ENCODE data around the gene NRXN2.
"Not testable (repeated sequence)": the region's sequence is repeated elsewhere in the genome, so short reads cannot be mapped to it uniquely, and the experiment has no call there.

The NRXN2 gene

DNA sequence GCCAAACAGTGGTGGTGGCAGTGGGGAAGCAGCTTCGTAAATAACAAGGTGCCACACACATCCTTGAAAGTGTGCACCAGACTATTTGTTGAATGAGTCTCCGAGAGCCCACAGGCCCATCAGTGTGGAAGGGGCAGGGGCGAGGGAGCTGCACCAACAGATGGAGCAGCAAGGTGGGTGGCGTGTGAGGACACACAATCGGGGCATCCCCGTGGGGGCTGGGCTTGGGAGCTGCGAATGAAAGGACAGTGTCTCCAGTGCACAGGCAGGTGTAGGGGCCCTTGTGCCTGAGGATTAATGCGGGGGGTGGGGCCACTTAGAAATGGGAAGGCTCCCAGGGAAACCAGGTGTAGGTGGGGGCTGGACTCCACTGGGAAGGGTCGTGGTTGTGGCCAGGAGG is 2.8 kb downstream of the NRXN2 start:
- DNase-seq = no peak

DNA sequence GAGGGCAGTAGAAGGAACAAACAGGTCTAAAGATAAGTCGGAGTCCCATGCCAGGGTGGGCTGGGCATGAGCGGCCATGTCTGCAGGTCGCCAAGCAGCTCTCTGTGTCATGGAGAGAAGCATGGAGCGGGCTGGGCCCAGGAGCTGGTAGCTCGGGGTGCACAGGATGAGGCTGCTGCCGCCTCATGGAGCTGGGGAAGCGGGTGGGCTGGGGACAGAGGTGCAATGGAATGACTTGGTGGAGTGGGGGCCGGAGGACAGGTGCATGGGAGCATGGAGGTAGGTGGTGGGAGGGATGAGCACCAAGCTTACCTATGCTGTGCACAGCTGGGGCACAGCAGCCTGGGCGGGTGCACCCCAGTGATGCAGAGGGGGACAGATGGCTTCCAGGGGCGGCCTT is 3.6 kb downstream of the NRXN2 start:
- DNase-seq = no peak

DNA sequence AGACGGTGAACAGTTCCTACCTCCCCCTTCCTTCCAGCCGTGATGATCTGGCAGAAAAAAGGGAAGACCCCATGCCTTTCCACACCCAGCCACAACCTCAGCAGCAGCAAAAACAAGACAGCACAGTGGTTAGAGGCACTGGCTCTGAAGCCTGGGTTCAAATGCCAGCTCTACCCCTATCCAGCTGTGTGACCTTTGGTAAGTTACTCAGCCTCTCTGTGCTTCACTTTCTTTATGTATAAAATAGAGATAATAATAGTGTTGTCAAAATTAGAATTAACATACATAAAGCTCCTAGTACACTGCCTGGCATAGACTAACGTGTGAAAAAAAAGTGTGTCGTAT is 4.2 kb downstream of the NRXN2 start:
- DNase-seq = no peak

DNA sequence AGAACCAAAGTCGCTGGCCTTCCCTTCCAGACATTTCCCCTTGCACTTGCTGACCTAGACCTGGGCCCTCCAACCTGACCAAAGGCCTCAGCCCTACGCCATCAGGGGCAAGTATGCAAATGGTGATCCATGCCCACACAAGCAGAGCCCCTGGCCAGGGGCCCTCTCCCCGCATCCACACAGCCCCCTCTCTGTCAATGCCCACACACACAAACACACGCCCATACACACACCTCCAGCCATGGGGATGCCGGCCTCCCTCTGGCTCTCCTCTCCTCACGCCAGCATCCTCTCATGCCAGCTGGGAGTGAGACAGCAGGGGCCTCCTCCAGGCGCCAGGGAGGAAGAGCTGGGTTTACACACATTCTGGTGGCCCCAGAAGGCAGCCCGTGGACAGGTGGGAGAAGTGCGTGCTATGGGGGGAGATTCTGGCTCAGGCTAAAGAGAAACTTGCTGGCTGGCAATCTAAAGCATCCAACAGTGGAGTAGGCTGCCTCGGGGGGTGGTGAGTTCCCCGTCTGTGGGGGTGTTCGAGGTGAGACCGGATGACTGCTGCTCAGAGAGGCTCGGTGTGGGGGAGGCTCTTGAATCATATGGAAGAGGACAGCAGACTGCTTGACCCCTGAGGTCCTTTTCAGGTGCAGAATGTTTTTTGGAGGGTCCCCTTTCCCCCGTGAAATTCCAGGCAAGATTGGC is 4.8 kb downstream of the NRXN2 start:
- DNase-seq = no peak

DNA sequence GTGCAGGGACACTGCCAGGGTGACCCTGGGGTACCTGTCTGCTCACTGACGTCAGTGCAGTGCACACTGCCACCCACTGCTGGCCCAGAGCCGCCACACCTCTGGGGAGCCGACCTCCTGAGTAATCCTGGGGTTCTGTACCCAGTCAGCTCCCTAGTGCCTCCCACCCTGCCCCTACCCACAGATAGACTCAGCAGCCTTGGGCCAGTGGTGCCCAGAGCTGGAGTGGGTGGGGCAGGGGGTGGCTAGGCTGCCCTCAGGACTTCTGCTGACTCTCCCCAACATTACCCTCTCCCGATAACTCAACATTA is 5.8 kb downstream of the NRXN2 start:
- DNase-seq = no peak

DNA sequence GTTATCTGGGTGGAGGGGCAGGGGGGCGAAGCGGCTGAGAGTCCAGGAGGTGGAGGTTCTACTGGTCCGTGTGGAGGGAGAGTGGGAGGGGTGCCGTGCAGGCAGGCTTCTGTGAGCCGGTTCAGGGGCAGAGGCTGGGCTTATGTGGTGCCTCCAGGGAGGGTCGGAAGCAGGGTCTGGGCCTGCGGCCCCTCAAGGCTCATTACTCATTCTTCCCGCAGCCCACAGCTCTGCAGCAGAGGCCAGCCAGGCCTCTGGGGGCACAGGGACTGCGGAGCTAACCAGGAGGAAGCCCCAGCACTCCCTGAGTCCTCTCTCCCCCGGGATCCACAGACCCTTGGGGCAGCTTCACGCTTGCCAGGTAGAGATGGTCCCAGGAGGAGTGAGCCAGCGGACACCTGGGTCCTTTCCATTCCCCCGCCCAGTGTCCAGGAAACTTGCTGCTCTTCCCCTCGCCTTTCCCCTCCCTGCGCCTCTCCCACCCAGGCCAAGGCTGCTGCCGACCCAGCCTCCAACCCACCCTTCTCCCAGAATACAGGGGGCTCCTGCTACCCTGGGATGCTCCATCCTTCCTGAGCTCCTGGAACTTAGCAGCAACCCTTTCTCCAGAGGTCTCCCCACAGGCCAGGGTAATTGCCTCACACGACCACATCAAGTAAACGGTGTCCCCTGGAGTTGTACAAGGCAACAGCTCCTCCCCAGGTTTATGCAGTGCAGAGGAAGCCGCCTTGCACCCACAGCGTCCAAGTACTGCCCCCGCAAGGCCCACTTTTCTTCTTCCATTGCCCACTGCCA is 6.3 kb downstream of the NRXN2 start:
- no peak for DNase-seq

DNA sequence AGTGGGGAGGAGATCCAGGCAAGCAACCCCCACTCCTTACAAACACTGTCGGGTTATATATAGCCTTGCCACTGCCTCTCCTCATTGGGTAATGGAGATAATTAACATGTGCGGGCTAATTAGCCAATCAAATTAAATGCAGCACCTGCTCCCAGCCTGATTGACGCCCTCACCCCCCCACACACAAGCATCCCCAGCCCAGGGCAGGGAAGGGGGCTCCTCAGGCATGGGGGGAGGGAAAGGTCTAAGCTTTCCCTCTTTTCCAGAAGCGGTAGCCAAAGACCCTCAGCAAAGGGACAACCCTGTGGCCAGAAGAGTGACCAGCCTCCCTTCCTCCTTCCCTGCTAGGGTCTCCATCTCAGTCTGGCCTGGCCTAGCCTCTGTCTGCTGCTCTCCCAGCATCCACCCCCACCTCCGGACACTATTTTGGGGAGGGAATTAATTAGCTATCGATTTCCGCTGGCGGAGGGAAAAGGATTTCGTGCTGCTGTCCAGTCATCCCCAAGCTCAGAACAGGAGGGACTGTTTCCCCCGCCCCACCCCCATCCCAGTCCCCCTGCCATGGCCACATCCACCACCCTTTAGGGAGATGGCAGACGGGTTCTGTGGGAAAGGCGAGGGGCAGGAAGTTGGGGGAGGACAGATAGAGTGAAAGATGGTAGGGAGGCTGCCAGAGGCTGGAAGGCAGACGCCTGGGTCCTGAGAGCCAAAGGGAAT is 7.1 kb downstream of the NRXN2 start:
- no peak for DNase-seq

DNA sequence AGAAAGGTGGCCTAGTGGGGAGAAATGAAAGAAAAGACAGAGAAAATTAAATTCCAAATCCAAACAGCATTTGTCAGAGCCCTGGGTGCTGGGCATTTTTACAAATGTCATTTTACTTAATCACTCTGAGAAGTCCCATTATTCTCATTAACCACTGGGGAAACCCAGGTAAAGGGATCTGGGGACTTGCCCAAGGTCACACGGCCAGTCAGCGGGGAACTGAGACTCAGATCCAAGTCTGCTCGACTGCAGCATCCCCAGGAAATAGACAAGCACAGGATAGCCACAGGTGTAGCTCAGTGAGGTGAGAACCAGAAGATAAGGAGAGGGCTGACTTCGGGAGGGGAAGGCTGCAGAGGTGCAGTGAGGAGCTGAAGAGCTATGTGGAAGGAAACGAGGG is 7.9 kb downstream of the NRXN2 start:
- no peak for DNase-seq

DNA sequence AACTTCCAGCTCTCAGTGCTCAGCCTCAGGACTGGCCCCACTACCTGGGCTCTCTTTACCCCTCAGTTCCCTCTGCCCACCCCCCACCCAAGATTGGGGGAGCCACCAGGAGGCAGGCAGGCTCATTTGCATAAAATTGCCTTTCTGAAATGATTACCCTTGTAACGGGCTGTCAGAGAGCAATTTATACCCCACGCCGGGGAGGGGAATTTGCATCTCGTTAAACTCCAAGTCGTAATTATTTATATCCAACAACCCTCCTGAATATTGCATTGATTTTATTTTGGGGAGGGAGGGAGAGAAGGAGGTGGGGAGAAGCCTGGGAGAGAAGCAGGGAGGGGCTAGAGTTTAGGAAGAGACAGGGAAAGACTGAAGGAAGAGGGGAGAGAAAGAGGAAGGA is 8.3 kb downstream of the NRXN2 start:
- no peak for DNase-seq

DNA sequence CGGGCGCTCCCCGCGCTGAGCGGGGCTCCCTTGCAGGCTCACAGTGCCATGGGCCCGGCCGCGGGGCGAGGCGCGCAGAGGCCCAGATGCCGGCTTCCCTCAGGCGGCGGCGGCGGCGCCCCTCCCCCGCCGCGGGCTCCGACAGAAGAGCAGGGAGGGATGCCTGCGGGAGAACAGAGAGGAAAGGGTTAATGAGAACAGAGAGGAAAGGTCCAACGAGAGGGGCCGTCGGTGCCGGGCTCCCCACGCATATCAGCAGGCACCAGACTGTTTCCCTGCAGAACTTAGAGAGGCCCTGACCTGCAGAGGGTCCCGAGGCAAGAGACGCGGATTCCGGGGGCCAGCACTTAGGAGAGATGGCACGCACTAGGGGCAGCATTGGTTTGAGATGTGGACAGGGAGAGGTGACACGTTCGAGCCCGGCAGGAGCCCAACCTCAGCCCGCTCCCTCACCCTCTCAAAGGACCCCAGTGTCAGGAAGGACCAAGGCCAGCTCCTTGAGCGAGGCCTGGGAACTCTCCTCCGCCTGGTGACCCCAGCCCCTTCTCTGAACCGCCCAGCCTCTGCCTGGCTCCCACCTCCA is 9.1 kb downstream of the NRXN2 start:
- DNase-seq = no peak

DNA sequence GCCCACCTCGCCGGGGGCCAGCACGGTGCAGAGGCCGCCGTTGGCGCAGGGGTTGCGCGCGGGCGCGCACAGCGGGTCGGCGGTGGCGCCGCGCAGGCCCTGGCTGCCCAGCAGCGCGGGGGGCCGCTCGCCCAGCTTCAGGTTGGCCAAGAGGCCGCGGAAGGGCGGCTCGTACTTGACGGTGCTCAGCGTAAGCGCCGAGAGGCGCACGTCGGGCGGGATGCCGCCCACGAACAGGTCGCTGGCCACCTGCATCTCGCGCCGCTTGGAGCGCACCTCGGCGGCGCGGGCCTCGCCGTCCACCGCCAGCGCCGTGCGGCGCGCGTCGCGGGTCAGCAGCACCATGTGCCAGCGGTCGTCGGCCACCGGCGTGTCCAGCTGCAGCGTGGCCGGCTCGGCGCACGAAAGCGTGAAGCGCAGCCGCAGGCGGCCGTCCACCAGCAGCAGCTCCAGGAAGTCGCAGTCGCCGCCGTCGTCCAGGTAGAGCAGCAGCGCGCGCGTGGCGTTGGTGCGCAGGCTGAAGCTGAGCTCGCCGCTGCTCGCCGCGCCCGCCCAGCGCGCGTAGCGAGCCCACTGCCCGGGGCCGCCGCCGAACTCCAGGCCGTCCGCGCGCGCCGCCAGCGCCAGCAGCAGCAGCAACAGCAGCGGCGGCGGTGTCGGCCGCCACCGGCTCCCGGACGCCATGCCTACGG is 9.8 kb downstream of the NRXN2 start:
- DNase-seq = no peak

DNA sequence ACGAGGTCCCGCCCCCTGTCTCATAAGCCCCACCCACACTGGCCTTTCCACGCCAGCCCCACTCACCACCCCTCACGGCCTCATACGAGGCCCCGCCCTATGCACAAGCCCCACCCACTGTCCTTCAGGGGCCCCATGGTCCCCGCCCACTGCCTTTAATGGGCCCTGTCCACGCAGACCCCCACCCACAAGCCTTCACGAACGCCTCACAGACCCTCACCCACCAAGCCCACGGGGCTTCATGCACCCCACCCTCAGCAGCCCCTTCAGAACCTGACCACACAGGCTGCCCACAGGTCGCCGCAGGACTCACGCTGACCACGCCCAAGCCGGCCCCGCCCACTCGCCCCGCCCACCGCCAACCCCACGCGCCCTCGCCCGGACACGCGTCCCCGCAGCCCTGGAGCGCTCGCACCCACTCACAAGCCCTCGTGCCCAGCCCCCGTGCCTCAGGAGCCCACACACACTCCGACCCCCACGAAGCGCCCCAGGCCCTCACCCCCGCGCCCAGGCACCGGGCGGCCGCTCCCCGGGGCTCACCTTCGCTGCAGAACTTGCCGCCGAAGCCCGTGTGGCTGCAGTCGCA is 10.5 kb downstream of the NRXN2 start:
- no peak for DNase-seq

DNA sequence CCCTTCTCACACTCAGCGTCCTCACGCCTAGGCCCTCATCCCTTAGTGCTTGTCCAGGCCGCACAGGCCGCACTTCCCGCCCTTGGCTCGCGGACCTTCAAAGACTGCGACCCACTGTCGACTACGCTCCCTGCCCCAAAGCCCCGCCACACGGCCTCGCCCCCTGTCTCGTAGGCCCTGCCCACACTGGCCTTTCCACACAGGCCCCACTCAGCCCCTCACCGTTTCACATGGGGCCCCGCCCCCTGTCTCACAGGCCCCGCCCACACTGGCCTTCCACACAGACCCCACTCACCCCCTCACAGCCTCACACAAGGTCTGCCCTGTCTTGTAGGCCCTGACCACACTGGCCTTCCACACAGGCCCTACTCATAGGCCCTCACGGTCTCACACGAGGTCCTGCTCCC is 11.0 kb downstream of the NRXN2 start:
- DNase-seq = no peak

DNA sequence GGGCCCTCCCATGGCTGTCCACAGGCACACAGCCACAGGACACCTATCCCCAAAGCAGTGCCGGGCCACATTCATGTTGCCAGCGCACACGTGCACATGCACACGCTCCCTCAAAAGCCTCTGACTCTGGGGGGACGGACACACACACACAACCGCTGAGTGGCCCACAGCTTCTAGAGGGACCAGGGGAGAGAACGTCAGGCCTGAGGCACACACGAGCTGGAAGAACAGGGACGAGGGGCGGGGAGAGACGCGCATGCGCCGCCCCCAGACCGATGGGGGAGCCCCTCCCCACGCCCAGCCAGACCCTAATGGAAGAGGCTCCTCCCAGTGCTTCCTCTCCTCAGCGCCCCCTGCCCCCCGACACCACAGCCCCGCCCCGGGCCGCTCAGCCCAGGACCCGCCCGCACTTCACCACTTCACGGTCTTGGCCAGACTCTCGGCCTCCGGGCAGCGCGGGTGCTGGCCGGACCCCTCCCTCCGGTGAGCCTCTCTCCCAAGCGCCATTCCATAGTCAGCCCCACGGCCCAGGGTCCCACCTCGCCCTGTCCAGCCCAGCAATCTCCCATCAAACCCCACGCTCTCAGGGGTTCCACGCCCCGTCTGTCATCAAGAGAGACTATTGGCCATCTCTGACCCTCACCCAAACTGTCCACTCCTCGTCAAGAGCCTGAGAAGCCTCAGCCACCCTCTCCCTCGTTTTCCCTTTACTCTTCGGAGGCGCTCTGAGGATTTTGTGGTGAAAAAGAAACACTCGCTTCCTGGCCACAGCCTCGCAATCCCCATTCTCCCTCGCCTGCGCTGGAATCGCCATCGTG is 11.7 kb downstream of the NRXN2 start:
- no peak for DNase-seq

DNA sequence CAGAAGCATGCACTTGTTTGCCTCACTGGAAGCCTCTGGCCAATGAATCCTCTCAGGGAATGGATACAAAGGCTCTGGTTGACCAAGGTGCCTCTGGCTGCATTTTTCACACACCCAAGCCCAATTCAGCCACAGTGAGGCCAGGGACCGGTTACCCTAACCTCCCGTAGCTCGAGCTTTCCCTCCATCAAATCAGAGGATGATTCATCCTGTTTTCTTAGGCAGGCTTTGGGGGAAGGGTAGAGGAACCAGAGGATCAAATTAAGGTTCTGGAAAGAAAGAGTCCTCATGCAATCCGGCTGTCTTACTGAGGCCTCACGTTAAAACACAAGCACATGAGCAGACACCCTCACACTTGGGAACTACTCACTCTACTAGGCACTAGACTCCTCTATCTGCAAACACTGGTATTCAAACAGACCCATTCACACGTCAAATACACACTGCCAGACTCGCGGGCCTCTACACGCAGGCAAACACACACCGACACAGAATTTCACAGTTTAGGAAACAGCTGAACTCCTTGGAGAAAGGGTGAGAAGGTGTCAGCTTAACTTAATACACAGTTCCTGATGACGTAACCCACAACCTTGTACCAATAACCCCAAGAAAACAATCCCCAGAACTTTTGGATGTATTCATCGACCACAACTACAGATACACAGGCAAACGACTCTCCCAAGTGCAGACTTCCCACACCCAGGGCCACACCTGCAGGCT is 12.4 kb downstream of the NRXN2 start:
- DNase-seq = no peak

DNA sequence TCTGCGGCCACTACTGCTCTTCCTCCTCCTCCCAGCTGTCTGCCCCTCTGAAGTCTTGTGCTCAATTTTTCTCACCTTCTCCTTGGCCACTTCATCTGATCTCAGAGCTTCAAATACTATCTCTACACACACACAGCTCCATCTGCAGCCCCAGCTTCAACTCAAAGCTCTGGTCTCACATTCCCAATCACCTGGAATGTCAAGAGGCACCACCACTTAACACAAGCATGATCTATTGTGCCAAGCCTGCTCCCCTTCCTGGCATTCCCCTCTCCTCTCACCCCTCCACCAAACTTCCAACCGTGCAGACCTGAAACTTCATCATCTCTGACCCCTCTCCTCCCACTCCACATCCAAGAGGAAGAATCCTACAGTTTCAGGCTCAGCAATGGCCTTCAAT is 17.5 kb downstream of the NRXN2 start:
- no peak for DNase-seq

DNA sequence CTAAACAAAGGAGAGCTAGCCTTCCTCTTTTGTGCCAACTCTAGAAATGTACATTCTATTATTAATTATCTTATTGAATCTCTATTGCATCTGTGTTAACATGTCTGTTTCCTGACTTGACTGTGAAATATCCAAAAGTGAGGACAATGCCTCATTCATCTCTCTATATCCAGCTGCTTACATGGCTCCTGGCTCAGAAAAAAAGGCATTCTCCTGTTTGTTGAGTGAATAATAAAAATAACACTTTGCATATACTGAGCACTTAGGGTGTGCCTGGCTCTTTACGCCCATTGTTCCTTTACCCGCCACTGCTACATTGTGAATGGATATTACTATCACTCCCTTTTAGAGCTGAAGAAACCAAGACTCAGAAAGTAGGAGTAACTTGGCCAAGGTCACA is 19.9 kb downstream of the NRXN2 start:
- DNase-seq = no peak

DNA sequence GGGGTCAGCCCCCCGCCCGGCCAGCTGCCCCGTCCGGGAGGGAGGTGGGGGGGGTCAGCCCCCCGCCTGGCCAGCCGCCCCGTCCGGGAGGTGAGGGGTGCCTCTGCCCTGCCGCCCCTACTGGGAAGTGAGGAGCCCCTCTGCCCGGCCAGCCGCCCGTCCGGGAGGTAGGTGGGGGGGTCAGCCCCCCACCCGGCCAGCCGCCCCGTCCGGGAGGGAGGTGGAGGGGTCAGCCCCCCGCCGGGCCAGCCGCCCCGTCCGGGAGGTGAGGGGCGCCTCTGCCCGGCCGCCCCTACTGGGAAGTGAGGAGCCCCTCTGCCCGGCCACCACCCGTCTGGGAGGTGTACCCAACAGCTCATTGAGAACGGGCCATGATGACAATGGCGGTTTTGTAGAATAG is 21.0 kb downstream of the NRXN2 start:
- not testable (repeated sequence) for DNase-seq

DNA sequence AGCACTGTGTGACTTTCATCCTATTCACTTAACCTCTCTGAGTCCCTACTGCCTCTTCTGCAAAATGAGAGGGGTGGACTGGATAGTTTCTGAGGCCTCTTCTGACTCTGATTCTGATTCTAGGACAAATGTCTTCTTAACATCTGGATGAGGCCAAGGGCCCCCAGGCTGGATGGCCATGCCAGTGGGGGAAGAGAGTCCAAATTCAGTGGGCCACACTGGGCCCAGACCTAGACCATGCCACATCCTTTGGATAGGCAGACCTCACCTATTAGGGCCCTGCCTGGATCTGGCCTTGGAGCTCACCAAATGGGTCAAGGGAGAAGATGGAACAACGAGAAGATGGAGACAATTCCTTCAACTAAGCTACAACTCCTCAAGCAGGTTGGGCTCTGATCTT is 24.6 kb downstream of the NRXN2 start:
- no peak for DNase-seq

DNA sequence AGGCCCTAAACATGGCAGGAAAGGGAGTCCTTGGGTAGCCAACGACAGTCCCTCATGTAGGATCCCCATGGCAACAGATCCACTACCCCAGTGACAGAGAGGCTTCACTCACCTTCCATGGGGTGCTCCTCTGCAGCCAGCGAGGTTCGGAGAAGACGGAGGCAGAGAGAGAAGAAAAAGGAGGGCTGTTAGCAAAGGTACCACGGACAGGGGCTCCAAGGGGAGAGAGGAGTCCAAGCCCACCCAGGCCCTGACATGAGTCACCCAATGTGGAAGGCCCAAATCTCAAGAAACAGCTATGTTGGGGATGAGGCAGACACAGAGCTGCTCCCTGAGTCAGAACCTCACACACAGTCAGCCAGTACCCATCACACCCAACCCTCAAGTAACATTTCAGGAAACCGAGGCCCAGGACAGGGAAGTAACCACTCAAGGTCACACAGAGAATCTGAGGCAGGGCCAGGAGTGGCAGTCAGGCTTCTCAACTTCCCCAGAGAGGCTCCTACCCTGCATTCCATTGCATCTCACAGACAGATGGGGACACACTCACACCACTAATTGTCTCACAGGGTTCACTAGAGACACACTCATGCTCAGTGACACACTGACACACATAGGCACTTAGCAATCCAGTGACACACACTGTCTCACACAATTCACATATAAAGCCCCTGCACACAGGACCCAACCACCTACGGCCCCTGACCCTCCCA is 25.2 kb downstream of the NRXN2 start:
- no peak for DNase-seq

DNA sequence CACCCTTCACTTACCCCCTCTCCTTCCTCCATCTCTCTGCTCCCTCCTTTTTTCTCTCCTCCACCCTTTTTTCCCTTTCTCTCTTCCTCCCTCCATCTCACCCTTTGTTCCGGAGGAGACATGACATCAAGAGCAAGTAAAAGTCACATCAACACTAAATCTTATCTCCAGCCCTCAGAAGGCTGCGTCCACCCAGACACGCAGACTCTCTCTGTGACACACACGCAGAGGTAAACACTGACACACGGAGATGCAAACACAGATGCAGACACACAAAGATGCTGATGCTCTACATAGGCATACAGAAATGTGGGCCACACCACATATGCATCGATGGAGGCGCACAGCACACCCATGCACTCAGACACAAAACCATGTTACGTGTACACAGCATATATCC is 27.0 kb downstream of the NRXN2 start:
- DNase-seq = no peak

Data from activated CD8-positive, alpha-beta memory T cell treated with anti-CD3 and anti-CD28 coated beads, Interleukin-2, amount 50 U/mL, for 48 hours (primary cell).